ENCODE measurements around the gene OR2J2. TPM values are rescaled to one million over a fixed set of nuclear protein-coding genes. Genes with fewer than 3 reads are reported as not detected.
"Not testable (repeated sequence)": the region's sequence is repeated elsewhere in the genome, so short reads cannot be mapped to it uniquely, and the experiment has no call there.

OR2J2 gene
- total RNA-seq, 1 experiment from 2014 or later, result not detected

DNA sequence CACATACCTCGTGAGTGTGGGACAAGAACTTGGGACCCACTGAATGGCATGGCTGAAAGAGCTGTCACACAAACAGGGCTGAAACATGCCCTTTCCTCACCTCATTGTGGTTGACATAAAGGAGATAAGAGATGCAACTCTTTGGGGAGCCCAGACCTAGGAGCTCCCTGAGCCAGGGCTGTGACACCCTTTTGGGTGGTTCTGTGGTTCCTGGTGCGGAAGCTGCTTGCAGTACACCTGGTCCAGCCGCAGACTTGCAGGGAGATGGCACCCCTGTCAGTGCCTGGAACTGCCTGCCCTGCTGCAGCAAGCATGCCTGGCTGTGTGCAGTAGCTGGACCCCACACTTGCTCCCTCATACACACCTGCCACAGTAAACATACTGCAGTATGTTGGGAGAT is 31.3 kb downstream of the OR2J2 start:
- H3K27ac Mint-ChIP-seq (ENCODE audit: low read depth, unreplicated experiment), result no peak overlapping the region

DNA sequence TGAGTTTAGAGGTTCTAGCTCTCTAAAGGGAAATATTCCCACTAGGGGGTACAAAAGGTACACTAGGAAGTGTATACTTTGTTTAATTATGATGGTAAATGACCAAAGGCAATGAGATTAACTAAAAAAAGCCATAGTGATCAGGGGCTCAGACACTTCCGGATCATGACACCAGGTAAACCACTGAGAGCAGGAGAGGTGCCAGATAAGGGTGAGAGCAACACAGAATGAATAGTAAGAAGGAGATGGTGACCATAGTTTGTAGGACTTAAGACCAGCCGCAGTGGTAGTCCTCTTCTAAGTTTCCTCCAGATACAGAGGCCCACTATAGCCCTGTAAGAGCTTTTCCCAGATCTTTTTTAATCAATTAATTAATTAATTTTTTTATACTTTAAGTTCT is 40.8 kb downstream of the OR2J2 start:
- Mint-ChIP-seq H3K4me1 (ENCODE audit: insufficient read depth, unreplicated experiment) (no peaks in the 10 kb centered on the region), H3K9me3 (ENCODE audit: unreplicated experiment) (no peaks in the 10 kb centered on the region), H3K4me3 (ENCODE audit: unreplicated experiment) (no peak overlapping the region), H3K36me3 (ENCODE audit: insufficient read depth, unreplicated experiment) (no peaks in the 10 kb centered on the region), H3K27me3 (ENCODE audit: insufficient read depth, unreplicated experiment) (peaks cover 63% of the 10 kb centered on the region), H3K27ac (ENCODE audit: low read depth, unreplicated experiment) (no peak overlapping the region)
- BruUV-seq (replicated peaks), result no TSS peak
- TF ChIP-seq, protein P1, sequence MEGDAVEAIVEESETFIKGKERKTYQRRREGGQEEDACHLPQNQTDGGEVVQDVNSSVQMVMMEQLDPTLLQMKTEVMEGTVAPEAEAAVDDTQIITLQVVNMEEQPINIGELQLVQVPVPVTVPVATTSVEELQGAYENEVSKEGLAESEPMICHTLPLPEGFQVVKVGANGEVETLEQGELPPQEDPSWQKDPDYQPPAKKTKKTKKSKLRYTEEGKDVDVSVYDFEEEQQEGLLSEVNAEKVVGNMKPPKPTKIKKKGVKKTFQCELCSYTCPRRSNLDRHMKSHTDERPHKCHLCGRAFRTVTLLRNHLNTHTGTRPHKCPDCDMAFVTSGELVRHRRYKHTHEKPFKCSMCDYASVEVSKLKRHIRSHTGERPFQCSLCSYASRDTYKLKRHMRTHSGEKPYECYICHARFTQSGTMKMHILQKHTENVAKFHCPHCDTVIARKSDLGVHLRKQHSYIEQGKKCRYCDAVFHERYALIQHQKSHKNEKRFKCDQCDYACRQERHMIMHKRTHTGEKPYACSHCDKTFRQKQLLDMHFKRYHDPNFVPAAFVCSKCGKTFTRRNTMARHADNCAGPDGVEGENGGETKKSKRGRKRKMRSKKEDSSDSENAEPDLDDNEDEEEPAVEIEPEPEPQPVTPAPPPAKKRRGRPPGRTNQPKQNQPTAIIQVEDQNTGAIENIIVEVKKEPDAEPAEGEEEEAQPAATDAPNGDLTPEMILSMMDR (IDR thresholded peaks at IDR 0.05; ENCODE audit: unreplicated experiment), result no peak
- CTCF ChIA-PET, result interaction anchor here (0.7 kb wide), 1 partner anchor 418 kb away, joined by 3 read pairs; no protein-coding TSS in a partner anchor
- POLR2A ChIA-PET, result no interaction called here
- no peak for DNase-seq (ENCODE audit: unreplicated experiment)
- intact Hi-C loops (cut with micrococcal nuclease), result no loop called here

More for the DNA sequence above, 31.3 kb downstream of the OR2J2 start:
- ChIA-PET CTCF (interaction anchor here (0.5 kb wide), 2 partner anchors 59 to 598 kb away, joined by 3 read pairs; no protein-coding TSS in a partner anchor), POLR2A (no interaction called here)
- BruUV-seq (replicated peaks), result no TSS peak
- no peaks in the 10 kb centered on the region for H3K4me1 Mint-ChIP-seq (ENCODE audit: insufficient read depth, unreplicated experiment)
- H3K4me3 Mint-ChIP-seq (ENCODE audit: unreplicated experiment), result no peak overlapping the region
- peaks cover 17% of the 10 kb centered on the region for H3K27me3 Mint-ChIP-seq (ENCODE audit: insufficient read depth, unreplicated experiment)
- no peak for DNase-seq (ENCODE audit: unreplicated experiment)
- H3K9me3 Mint-ChIP-seq (ENCODE audit: unreplicated experiment), result no peaks in the 10 kb centered on the region
- TF ChIP-seq, protein P1 (IDR thresholded peaks at IDR 0.05; ENCODE audit: unreplicated experiment), result no peak
- intact Hi-C loops (cut with micrococcal nuclease), result no loop called here
- no peaks in the 10 kb centered on the region for H3K36me3 Mint-ChIP-seq (ENCODE audit: insufficient read depth, unreplicated experiment)

DNA sequence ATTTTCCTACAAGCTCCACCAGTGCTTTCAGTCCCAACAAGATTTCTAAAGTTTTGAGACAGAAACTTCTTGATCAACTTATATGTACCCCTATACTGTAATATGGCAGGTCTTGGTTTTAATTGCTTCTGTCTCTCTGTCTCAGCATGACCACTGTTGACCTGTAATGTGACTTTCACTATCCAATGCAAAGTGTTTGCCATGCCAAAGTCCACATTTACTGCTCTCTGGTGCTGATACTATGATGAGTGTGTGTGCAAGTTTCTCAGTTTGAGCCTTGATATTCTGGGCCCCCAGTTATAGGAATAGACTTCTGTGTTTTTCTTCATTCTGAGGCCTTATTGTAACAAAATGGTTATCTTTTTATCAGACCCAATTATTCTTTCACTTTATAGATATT is 45.8 kb downstream of the OR2J2 start:
- BruUV-seq (replicated peaks), result no TSS peak
- ChIA-PET POLR2A (no interaction called here), CTCF (no interaction called here)
- TF ChIP-seq, protein P1 (IDR thresholded peaks at IDR 0.05; ENCODE audit: unreplicated experiment), result no peak
- Mint-ChIP-seq H3K9me3 (ENCODE audit: unreplicated experiment) (no peaks in the 10 kb centered on the region), H3K36me3 (ENCODE audit: insufficient read depth, unreplicated experiment) (no peaks in the 10 kb centered on the region), H3K4me3 (ENCODE audit: unreplicated experiment) (no peak overlapping the region), H3K4me1 (ENCODE audit: insufficient read depth, unreplicated experiment) (no peaks in the 10 kb centered on the region), H3K27me3 (ENCODE audit: insufficient read depth, unreplicated experiment) (peaks cover 68% of the 10 kb centered on the region), H3K27ac (ENCODE audit: low read depth, unreplicated experiment) (no peak overlapping the region)
- intact Hi-C loops (cut with micrococcal nuclease), result no loop called here
- no peak for DNase-seq (ENCODE audit: unreplicated experiment)

DNA sequence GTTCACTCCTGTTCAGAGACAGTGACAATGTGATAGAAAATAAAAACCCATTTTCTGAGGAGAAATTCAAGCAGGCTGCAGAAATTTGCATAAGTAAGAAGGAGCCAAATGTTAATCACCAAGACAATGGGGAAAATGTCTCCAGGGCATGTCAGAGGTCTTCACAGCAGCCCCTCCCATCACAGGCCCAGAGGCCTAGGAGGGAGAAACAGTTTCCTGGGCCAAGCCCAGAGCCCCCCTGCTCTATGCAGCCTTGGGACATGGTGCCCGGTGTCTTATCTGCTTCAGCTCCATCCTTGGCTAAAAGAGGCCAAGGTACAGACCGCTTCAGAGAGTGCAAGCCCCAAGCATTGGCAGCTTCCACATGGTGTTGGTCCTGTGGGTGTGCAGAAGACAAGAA is 46.5 kb downstream of the OR2J2 start:
- H3K4me3 Mint-ChIP-seq (ENCODE audit: unreplicated experiment); H3K9me3 Mint-ChIP-seq (ENCODE audit: unreplicated experiment); DNase-seq (ENCODE audit: unreplicated experiment); intact Hi-C loops (cut with micrococcal nuclease); H3K36me3 Mint-ChIP-seq (ENCODE audit: insufficient read depth, unreplicated experiment); H3K27ac Mint-ChIP-seq (ENCODE audit: low read depth, unreplicated experiment); POLR2A ChIA-PET; BruUV-seq (replicated peaks); CTCF ChIA-PET; H3K4me1 Mint-ChIP-seq (ENCODE audit: insufficient read depth, unreplicated experiment): not testable (repeated sequence)
- H3K27me3 Mint-ChIP-seq (ENCODE audit: insufficient read depth, unreplicated experiment), result peaks cover 63% of the 10 kb centered on the region

DNA sequence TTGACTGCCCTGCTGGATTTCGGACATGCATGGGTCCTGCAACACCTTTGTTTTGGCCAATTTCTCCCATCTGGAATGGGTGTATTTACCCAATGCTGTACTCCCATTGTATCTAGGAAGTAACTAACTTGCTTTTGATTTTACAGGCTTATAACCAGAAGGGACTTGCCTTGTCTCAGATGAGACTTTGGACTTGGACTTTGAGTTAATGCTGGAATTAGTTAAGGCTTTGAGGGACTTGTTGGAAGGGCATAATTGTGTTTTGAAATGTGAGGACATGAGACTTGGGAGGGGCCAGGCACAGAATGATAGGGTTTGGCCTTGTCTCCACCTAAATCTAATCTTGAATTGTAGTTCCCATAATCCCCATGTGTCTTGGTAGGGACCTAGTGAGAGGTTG is 47.3 kb downstream of the OR2J2 start:
- BruUV-seq (replicated peaks); POLR2A ChIA-PET; intact Hi-C loops (cut with micrococcal nuclease); H3K9me3 Mint-ChIP-seq (ENCODE audit: unreplicated experiment); H3K36me3 Mint-ChIP-seq (ENCODE audit: insufficient read depth, unreplicated experiment); CTCF ChIA-PET; DNase-seq (ENCODE audit: unreplicated experiment); H3K4me1 Mint-ChIP-seq (ENCODE audit: insufficient read depth, unreplicated experiment); H3K27ac Mint-ChIP-seq (ENCODE audit: low read depth, unreplicated experiment); H3K4me3 Mint-ChIP-seq (ENCODE audit: unreplicated experiment): not testable (repeated sequence)
- peaks cover 59% of the 10 kb centered on the region for H3K27me3 Mint-ChIP-seq (ENCODE audit: insufficient read depth, unreplicated experiment)

Other genes starting within 250 kb of the OR2J2 start
- gene TRIM27, start 246.9 kb upstream of the OR2J2 start, total RNA-seq (2022), result 68.8 and 68.9 TPM in 2 replicates
- gene ZNF311, start 165.6 kb upstream of the OR2J2 start, total RNA-seq (2022), result 3.6 and 5.0 TPM in 2 replicates
- not detected in 2 replicates for gene OR2W1, start 125.7 kb upstream of the OR2J2 start, total RNA-seq (2022)
- gene OR2B3, start 83.6 kb upstream of the OR2J2 start, total RNA-seq (2022), result not detected in 2 replicates
- not detected in 2 replicates for gene OR2J1, start 71.4 kb upstream of the OR2J2 start, total RNA-seq (2022)
- not detected in 2 replicates for gene OR2J3, start 62.8 kb upstream of the OR2J2 start, total RNA-seq (2022)
- not detected in 2 replicates for gene OR14J1, start 130.8 kb downstream of the OR2J2 start, total RNA-seq (2022)
- not detected in 2 replicates for gene OR5V1, start 198.0 kb downstream of the OR2J2 start, total RNA-seq (2022)
- not detected in 2 replicates for gene OR12D3, start 204.4 kb downstream of the OR2J2 start, total RNA-seq (2022)
- gene OR12D2, start 224.7 kb downstream of the OR2J2 start, total RNA-seq (2022), result not detected in 2 replicates
- gene OR12D1, start 244.0 kb downstream of the OR2J2 start, total RNA-seq (2022), result not detected in 2 replicates